GM12878 (cell line): Measurements from ENCODE around the gene OGFR. TPM values are rescaled to one million over a fixed set of nuclear protein-coding genes. Genes with fewer than 3 reads are reported as not detected.

Experiments used
- ATAC-seq: fragments of 200-7000 bp; cut with Tn5 transposase; 3 replicates; pipeline ENCODE4 v1.9.1; 2020; ENCODE audit warnings: mild to moderate bottlenecking, moderate library complexity
- BruUV-seq: library from RNA; stranded (reverse); fragments of 400-500 nt; replicated peaks from 2 replicates; lab custom pipeline; 2021; lab: Mats Ljungman, UMichigan
- CTCF ChIA-PET: fragments of 300-600 bp; sonication (Branson Sonifier 250); formaldehyde crosslinking; extraction: SDS; loops from one replicate; lab custom pipeline; 2021; ENCODE audit warnings: inconsistent platforms; lab: Yijun Ruan, JAX
- POLR2A ChIA-PET: fragments of 350-600 bp; formaldehyde crosslinking; extraction: SDS; loops from one replicate; lab custom pipeline; 2021; ENCODE audit warnings: inconsistent platforms; lab: Charles Lee
- RAD21 ChIA-PET: fragments of 300-600 bp; sonication (Branson Sonifier 250); formaldehyde crosslinking; loops from one replicate; lab custom pipeline; 2023; ENCODE audit warnings: antibody characterized with exemption; ENCODE audit not compliant: unreplicated experiment; lab: Charles Lee
- SMC1A ChIA-PET: fragments of 300-600 bp; sonication (Branson Sonifier 250); formaldehyde crosslinking; loops from one replicate; lab custom pipeline; 2023; ENCODE audit not compliant: unreplicated experiment, uncharacterized antibody; lab: Charles Lee
- DNase-seq: peaks from one replicate; pipeline ENCODE4 v3.0.0-alpha.2; 2011; ENCODE audit warnings: low read depth, low spot score
- FAIRE-seq: peaks from 3 replicates; lab custom pipeline; 2011; peaks lifted over from hg19 to GRCh38; lab: Jason Lieb, UNC
- H2AFZ ChIP-seq: 2 replicates; pipeline ENCODE4 v1.6.0; 2011; ENCODE audit warnings: low read depth, low read length, control low read depth; ENCODE audit not compliant: control insufficient read depth
- H3K27ac ChIP-seq: 2 replicates; pipeline ENCODE4 v1.5.1; 2011; ENCODE audit warnings: control low read depth; ENCODE audit not compliant: control insufficient read depth, insufficient read depth
- H3K27me3 ChIP-seq, 2 experiments: replicated peaks in 1 of 2; 2 replicates each; pipeline versions ENCODE4 v1.6.0 to v1.6.1; 2011; ENCODE audit warnings: low read length in 1 of 2; ENCODE audit not compliant: control insufficient read depth in 2 of 2, insufficient read depth in 2 of 2
- H3K36me3 ChIP-seq, 2 experiments: 2 replicates each; pipeline ENCODE4 v1.5.1; 2011; ENCODE audit warnings: low read length in 1 of 2; ENCODE audit not compliant: control insufficient read depth in 2 of 2, insufficient read depth in 2 of 2
- H3K4me1 ChIP-seq: 2 replicates; pipeline ENCODE4 v1.6.1; 2011; ENCODE audit warnings: mild to moderate bottlenecking, low read length, moderate library complexity, mixed read lengths; ENCODE audit not compliant: control insufficient read depth, insufficient read depth
- H3K4me2 ChIP-seq: 2 replicates; pipeline ENCODE4 v1.6.0; 2011; ENCODE audit warnings: control low read depth; ENCODE audit not compliant: control insufficient read depth, insufficient read depth
- H3K4me3 ChIP-seq: fragments of 200-600 bp; sonication (generic); 2 replicates; pipeline ENCODE4 v1.5.1; 2016
- H3K79me2 ChIP-seq: 2 replicates; pipeline ENCODE4 v1.6.0; 2011; ENCODE audit warnings: low read length; ENCODE audit not compliant: control insufficient read depth, insufficient read depth
- H3K9ac ChIP-seq: 2 replicates; pipeline ENCODE4 v1.8.0; 2011; ENCODE audit warnings: low read length, control low read depth, mixed read lengths; ENCODE audit not compliant: control insufficient read depth, insufficient read depth
- H3K9me3 ChIP-seq: replicated peaks from 3 replicates; pipeline ENCODE4 v1.5.1; 2011; ENCODE audit warnings: mild to moderate bottlenecking, low read length; ENCODE audit not compliant: control insufficient read depth, insufficient read depth
- H4K20me1 ChIP-seq: 2 replicates; pipeline ENCODE4 v1.6.0; 2011; ENCODE audit not compliant: control insufficient read depth, insufficient read depth
- CHD4 ChIP-seq: fragments of 200-600 bp; sonication (generic); IDR thresholded peaks from 2 replicates; pipeline ENCODE4 v1.6.1; 2016; ENCODE audit warnings: mild to moderate bottlenecking
- CTCF ChIP-seq, 3 experiments: IDR thresholded peaks in 2 of 3; conservative IDR thresholded peaks in 1 of 3; 2 replicates each; pipeline ENCODE4 v1.5.1; 2011; ENCODE audit warnings: low read depth in 3 of 3, low read length in 3 of 3, mild to moderate bottlenecking in 3 of 3, control low read depth in 2 of 3, moderate library complexity in 2 of 3, inconsistent platforms in 1 of 3, mixed read lengths in 1 of 3; ENCODE audit not compliant: control insufficient read depth in 2 of 3, insufficient read depth in 1 of 3; ENCODE audit errors: extremely low read depth in 1 of 3
- EED ChIP-seq: sonication (generic); IDR thresholded peaks from 2 replicates; pipeline ENCODE4 v1.6.1; 2016; ENCODE audit warnings: antibody characterized with exemption, low read depth
- EZH2 ChIP-seq: IDR thresholded peaks from 2 replicates; pipeline ENCODE4 v1.6.1; 2012; ENCODE audit warnings: low read depth, mild to moderate bottlenecking, control low read depth, inconsistent platforms, low read length, borderline replicate concordance; ENCODE audit not compliant: control insufficient read depth
- HSF1 ChIP-seq: fragments of 150-350 bp; IDR thresholded peaks from 2 replicates; pipeline ENCODE4 v1.6.1; 2014; ENCODE audit warnings: mild to moderate bottlenecking, low read depth, low read length
- IRF4 ChIP-seq: IDR thresholded peaks from 2 replicates; pipeline ENCODE4 v1.6.1; 2011; ENCODE audit warnings: low read depth, low read length
- KDM1A ChIP-seq: fragments of 200-600 bp; sonication (generic); IDR thresholded peaks from 2 replicates; pipeline ENCODE4 v1.6.1; 2016; ENCODE audit warnings: borderline replicate concordance
- KLF5 ChIP-seq: fragments of 450-650 bp; IDR thresholded peaks from 2 replicates; pipeline ENCODE4 v1.6.1; 2014; ENCODE audit warnings: mild to moderate bottlenecking; ENCODE audit not compliant: partially characterized antibody
- MXI1 ChIP-seq: fragments of 150-350 bp; IDR thresholded peaks from 2 replicates; pipeline ENCODE4 v1.6.1; 2011; ENCODE audit warnings: low read depth, mild to moderate bottlenecking, inconsistent platforms, low read length, improper control_type of control experiment
- NFXL1 ChIP-seq: fragments of 450-650 bp; IDR thresholded peaks from 2 replicates; pipeline ENCODE4 v1.6.1; 2017; ENCODE audit warnings: antibody characterized with exemption, mild to moderate bottlenecking, borderline replicate concordance
- NFYA ChIP-seq: IDR thresholded peaks from 2 replicates; pipeline ENCODE4 v1.6.1; 2011; ENCODE audit warnings: low read depth, mild to moderate bottlenecking, low read length, improper control_type of control experiment, borderline replicate concordance
- PML ChIP-seq: IDR thresholded peaks from 2 replicates; pipeline ENCODE4 v1.6.1; 2012; ENCODE audit warnings: low read length, inconsistent platforms
- RUNX3 ChIP-seq: IDR thresholded peaks from 2 replicates; pipeline ENCODE4 v1.6.1; 2012; ENCODE audit warnings: low read length, inconsistent platforms
- SRF ChIP-seq, 2 experiments: IDR thresholded peaks; 2 replicates each; pipeline ENCODE4 v1.6.1; 2011; ENCODE audit warnings: low read depth in 2 of 2, low read length in 2 of 2, mild to moderate bottlenecking in 1 of 2, moderate library complexity in 1 of 2
- STAT1 ChIP-seq: fragments of 450-650 bp; conservative IDR thresholded peaks from 2 replicates; pipeline ENCODE4 v1.6.1; 2014; ENCODE audit warnings: antibody characterized with exemption, mild to moderate bottlenecking
- TCF7 ChIP-seq: IDR thresholded peaks from 2 replicates; pipeline ENCODE4 v1.6.1; 2014; ENCODE audit warnings: antibody characterized with exemption, borderline replicate concordance
- USF1 ChIP-seq: IDR thresholded peaks from 2 replicates; pipeline ENCODE4 v1.6.1; 2011; ENCODE audit warnings: borderline replicate concordance, low read depth, mild to moderate bottlenecking, moderate library complexity, mixed read lengths, low read length; ENCODE audit not compliant: insufficient read depth; ENCODE audit errors: extremely low read length
- WGBS: methylation state at CpG from one replicate; pipeline ENCODE4 v1.1.6; 2016; ENCODE audit warnings: low lambda C conversion rate; ENCODE audit not compliant: insufficient replicate concordance, insufficient coverage; ENCODE audit errors: missing lambda C conversion rate; 5-methylcytosine and 5-hydroxymethylcytosine counted together
- in situ Hi-C: fragments of 300-500 bp; cut with MboI; formaldehyde crosslinking; loops from 9 replicates; pipeline ENCODE4 v1.14.3; 2018; ENCODE audit warnings: mixed read lengths
- intact Hi-C: fragments of 100-400 bp; cut with micrococcal nuclease; formaldehyde crosslinking; loops from one replicate; pipeline ENCODE4 v1.14.2; 2022; ENCODE audit not compliant: unreplicated experiment
- polyA plus RNA-seq, 11 experiments: library from polyadenylated mRNA; depleted of rRNA in 4 of 11; unstranded in 6 of 11; stranded (reverse) in 5 of 11; fragments of >200 nt; fragmentation: Nextera tagmentation in 4 of 11; fragmentation: Illumina TruSeq in 1 of 11; extraction: Ambion mirVana in 4 of 11; extraction: Trizol in 1 of 11; gene quantifications; 1 replicate in 1 of 11; 2 replicates in 10 of 11; pipeline versions ENCODE4 v1.2.1 to v1.2.3, GENCODE V29; 2011 to 2016; ENCODE audit warnings: inconsistent platforms in 2 of 11, missing spikeins in 2 of 11, low read depth in 1 of 11
- total RNA-seq, 4 experiments: library from RNA; depleted of rRNA in 3 of 4; stranded (reverse); fragments of >200 nt in 3 of 4; fragmentation: Illumina TruSeq in 1 of 4; extraction: Trizol in 1 of 4; gene quantifications; 2 replicates each; pipeline versions ENCODE4 v1.2.1 to v1.2.3, GENCODE V29; 2013 to 2021

The OGFR gene
- total and polyA plus RNA-seq, 10 of the 15 experiments (the other 5 are each of a cell fraction or from before 2014, with no cell fraction given): 0.72 to 62.1 (median 27.3) TPM

GRCh38 chr20:62770916-62771315 is 33.7 kb upstream of the OGFR start (continued):
- no peak for TF ChIP-seq IRF4
- no peak for TF ChIP-seq CTCF (IDR thresholded peaks at IDR 0.05 in 2 of 3, conservative IDR thresholded peaks at IDR 0.05 in 1 of 3; ENCODE audit: control insufficient read depth in 2 of 3, extremely low read depth in 1 of 3, insufficient read depth in 1 of 3, low read depth in 3 of 3, low read length in 3 of 3)
- TF ChIP-seq RUNX3: no peak
- TF ChIP-seq STAT1: no peak
- TF ChIP-seq KDM1A: no peak
- no peak for TF ChIP-seq HSF1
- TF ChIP-seq SRF (IDR thresholded peaks at IDR 0.05; ENCODE audit: low read depth in 2 of 2, low read length in 2 of 2): no peak
- no peak for TF ChIP-seq NFYA

- Histone ChIP-seq H3K27me3 (no peaks in the 10 kb centered on the region; a peak in 2 of 4 replicates), H3K9me3 (no peaks in the 10 kb centered on the region), H3K9ac (no peak overlapping the region), H3K36me3 (no peaks in the 10 kb centered on the region), H3K4me1 (peaks cover 3% of the 10 kb centered on the region), H3K4me3 (no peak overlapping the region), H4K20me1 (no peaks in the 10 kb centered on the region), H3K27ac (no peak overlapping the region), H3K4me2 (no peak overlapping the region), H3K79me2 (no peaks in the 10 kb centered on the region), H2AFZ (no peak overlapping the region)
- ChIA-PET SMC1A (no interaction called here), RAD21 (no interaction called here), CTCF (no interaction called here), POLR2A (no interaction called here)
- BruUV-seq: no TSS peak
- DNase-seq: no peak
- no peak for ATAC-seq
- intact Hi-C loops (no loop called here), in situ Hi-C loops (no loop called here)
- no peak for FAIRE-seq
- WGBS: 42% methylated on average over 25 of the region's 25 CpGs
- no peak for TF ChIP-seq USF1
- no peak for TF ChIP-seq PML
- no peak for TF ChIP-seq NFXL1
- TF ChIP-seq KLF5: no peak
- TF ChIP-seq CHD4: no peak
- no peak for TF ChIP-seq EZH2
- TF ChIP-seq MXI1: no peak
- no peak for TF ChIP-seq EED
- no peak for TF ChIP-seq TCF7
Observed at GRCh38 chr20:62771396-62772102, 33.1 kb upstream of the OGFR start.
